Panc1 (cell line): ENCODE results near the gene PCDHGC3. TPM values are rescaled to one million over a fixed set of nuclear protein-coding genes. Genes with fewer than 3 reads are reported as not detected.
"Not testable (repeated sequence)": the region's sequence is repeated elsewhere in the genome, so short reads cannot be mapped to it uniquely, and the experiment has no call there.

Experiments used
- ATAC-seq: fragments of 200-7000 bp; cut with Tn5 transposase; 2 replicates; pipeline ENCODE4 v1.9.1; 2020; ENCODE audit warnings: mild to moderate bottlenecking, moderate library complexity
- BruUV-seq: library from RNA; stranded (reverse); fragments of 400-500 nt; replicated peaks from 2 replicates; lab custom pipeline; 2021; lab: Mats Ljungman, UMichigan
- CTCF ChIA-PET: fragments of 300-600 bp; sonication (Branson Sonifier 250); formaldehyde crosslinking; loops from one replicate; lab custom pipeline; 2022; ENCODE audit warnings: antibody characterized with exemption; lab: Charles Lee
- POLR2A ChIA-PET: fragments of 300-600 bp; sonication (Branson Sonifier 250); formaldehyde crosslinking; loops from one replicate; lab custom pipeline; 2022; ENCODE audit warnings: antibody characterized with exemption; lab: Charles Lee
- DNase-seq: peaks from one replicate; pipeline ENCODE4 v3.0.0-alpha.2; 2010; ENCODE audit warnings: low read depth, low spot score
- H3K27ac ChIP-seq: 2 replicates; pipeline ENCODE4 v1.5.1; 2011; ENCODE audit warnings: mild to moderate bottlenecking, low read length, inconsistent platforms
- H3K27me3 ChIP-seq: fragments of 200-500 bp; sonication (Bioruptor generic); 2 replicates; pipeline ENCODE4 v1.6.0; 2014; ENCODE audit warnings: low read length, inconsistent platforms; ENCODE audit not compliant: control insufficient read depth, insufficient read depth
- H3K36me3 ChIP-seq: fragments of 200-500 bp; sonication (Bioruptor generic); 2 replicates; pipeline ENCODE4 v1.5.1; 2014; ENCODE audit warnings: inconsistent platforms, mild to moderate bottlenecking, low read length, moderate library complexity; ENCODE audit not compliant: control insufficient read depth, insufficient read depth
- H3K4me1 ChIP-seq: 2 replicates; pipeline ENCODE4 v1.5.1; 2011; ENCODE audit warnings: inconsistent platforms, mild to moderate bottlenecking, low read length, moderate library complexity; ENCODE audit not compliant: control insufficient read depth, insufficient read depth
- H3K4me3 ChIP-seq, 2 experiments: 2 replicates each; pipeline ENCODE4 v1.5.1; 2011 to 2012; ENCODE audit warnings: low read depth in 2 of 2, low read length in 2 of 2, mild to moderate bottlenecking in 2 of 2, inconsistent platforms in 1 of 2, moderate library complexity in 1 of 2
- H3K9me3 ChIP-seq: fragments of 200-500 bp; sonication (Bioruptor generic); 2 replicates; pipeline ENCODE4 v1.5.1; 2014; ENCODE audit warnings: low read depth, mild to moderate bottlenecking, inconsistent platforms, low read length, moderate library complexity; ENCODE audit not compliant: control insufficient read depth, insufficient read depth
- POLR2AphosphoS5 ChIP-seq: IDR thresholded peaks from 2 replicates; pipeline ENCODE4 v1.6.1; 2012; ENCODE audit warnings: mild to moderate bottlenecking, low read depth, low read length, moderate library complexity
- SIN3A ChIP-seq: IDR thresholded peaks from 2 replicates; pipeline ENCODE4 v1.6.1; 2012; ENCODE audit warnings: low read depth, mild to moderate bottlenecking, low read length, moderate library complexity, borderline replicate concordance; ENCODE audit not compliant: insufficient read depth
- TCF7L2 ChIP-seq: IDR thresholded peaks from 2 replicates; pipeline ENCODE4 v1.6.1; 2011; ENCODE audit warnings: mild to moderate bottlenecking, low read depth, low read length, inconsistent platforms
- in situ Hi-C: cut with HindIII; loops from 2 replicates; pipeline ENCODE4 v1.10.0; 2016; ENCODE audit warnings: low sequenced_read_pairs, low pct_unique_long_range_greater_than_20kb
- intact Hi-C: fragments of 100-400 bp; cut with micrococcal nuclease; formaldehyde crosslinking; loops from one replicate; pipeline ENCODE4 v1.10.0; 2022; ENCODE audit not compliant: unreplicated experiment
- total RNA-seq: library from RNA; stranded (reverse); gene quantifications from one replicate; pipeline ENCODE4 v1.2.1, GENCODE V29; 2021; ENCODE audit not compliant: unreplicated experiment
- TF ChIP-seq, protein P1 (sequence below), 2 experiments: IDR thresholded peaks; 2 replicates each; pipeline ENCODE4 v1.6.1; 2011 to 2012; ENCODE audit warnings: low read depth in 2 of 2, control low read depth in 1 of 2, low read length in 1 of 2, mild to moderate bottlenecking in 1 of 2, moderate library complexity in 1 of 2; ENCODE audit not compliant: insufficient read depth in 1 of 2
- TF ChIP-seq, protein P2 (sequence below): fragments of 450-650 bp; IDR thresholded peaks from 2 replicates; pipeline ENCODE4 v1.5.1; 2017; ENCODE audit warnings: mild to moderate bottlenecking

The PCDHGC3 gene
- total RNA-seq, 1 experiment from 2014 or later, result 54.1 TPM

DNA sequence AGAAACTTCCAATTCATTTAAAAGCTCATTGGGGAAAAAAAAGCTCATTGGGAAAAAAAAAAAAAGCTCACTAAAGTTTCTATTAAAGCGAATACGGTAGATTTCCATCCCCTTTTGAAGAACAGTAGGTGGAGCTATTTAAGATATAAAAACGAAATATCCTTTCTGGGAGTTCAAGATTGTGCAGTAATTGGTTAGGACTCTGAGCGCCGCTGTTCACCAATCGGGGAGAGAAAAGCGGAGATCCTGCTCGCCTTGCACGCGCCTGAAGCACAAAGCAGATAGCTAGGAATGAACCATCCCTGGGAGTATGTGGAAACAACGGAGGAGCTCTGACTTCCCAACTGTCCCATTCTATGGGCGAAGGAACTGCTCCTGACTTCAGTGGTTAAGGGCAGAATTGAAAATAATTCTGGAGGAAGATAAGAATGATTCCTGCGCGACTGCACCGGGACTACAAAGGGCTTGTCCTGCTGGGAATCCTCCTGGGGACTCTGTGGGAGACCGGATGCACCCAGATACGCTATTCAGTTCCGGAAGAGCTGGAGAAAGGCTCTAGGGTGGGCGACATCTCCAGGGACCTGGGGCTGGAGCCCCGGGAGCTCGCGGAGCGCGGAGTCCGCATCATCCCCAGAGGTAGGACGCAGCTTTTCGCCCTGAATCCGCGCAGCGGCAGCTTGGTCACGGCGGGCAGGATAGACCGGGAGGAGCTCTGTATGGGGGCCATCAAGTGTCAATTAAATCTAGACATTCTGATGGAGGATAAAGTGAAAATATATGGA lies 45.2 kb upstream of the PCDHGC3 start, which contains the start of gene PCDHGA12:
TSS of gene PCDHGA12 (plus strand) at position 176 of the 782 bp plus-strand sequence. CDS start at position 429, 253 bp downstream.
- in situ Hi-C loops (no loop called here), intact Hi-C loops (no loop called here)
- ChIA-PET POLR2A (interaction anchor here (0.7 kb wide), 1 partner anchor 159 kb away, joined by 8 read pairs; no protein-coding TSS in a partner anchor), CTCF (interaction anchor here (0.6 to 1.2 kb wide), 4 partner anchors 13 to 133 kb away, joined by 3 to 4 read pairs (median 4); partner anchors contain the start of genes PCDHGA10 and PCDHGB7)
- no TSS peak for BruUV-seq
- H3K36me3 ChIP-seq, result no peaks in the 10 kb centered on the region
- H3K27ac ChIP-seq, result no peak within 1 kb of the TSS
- TF ChIP-seq, protein P1, sequence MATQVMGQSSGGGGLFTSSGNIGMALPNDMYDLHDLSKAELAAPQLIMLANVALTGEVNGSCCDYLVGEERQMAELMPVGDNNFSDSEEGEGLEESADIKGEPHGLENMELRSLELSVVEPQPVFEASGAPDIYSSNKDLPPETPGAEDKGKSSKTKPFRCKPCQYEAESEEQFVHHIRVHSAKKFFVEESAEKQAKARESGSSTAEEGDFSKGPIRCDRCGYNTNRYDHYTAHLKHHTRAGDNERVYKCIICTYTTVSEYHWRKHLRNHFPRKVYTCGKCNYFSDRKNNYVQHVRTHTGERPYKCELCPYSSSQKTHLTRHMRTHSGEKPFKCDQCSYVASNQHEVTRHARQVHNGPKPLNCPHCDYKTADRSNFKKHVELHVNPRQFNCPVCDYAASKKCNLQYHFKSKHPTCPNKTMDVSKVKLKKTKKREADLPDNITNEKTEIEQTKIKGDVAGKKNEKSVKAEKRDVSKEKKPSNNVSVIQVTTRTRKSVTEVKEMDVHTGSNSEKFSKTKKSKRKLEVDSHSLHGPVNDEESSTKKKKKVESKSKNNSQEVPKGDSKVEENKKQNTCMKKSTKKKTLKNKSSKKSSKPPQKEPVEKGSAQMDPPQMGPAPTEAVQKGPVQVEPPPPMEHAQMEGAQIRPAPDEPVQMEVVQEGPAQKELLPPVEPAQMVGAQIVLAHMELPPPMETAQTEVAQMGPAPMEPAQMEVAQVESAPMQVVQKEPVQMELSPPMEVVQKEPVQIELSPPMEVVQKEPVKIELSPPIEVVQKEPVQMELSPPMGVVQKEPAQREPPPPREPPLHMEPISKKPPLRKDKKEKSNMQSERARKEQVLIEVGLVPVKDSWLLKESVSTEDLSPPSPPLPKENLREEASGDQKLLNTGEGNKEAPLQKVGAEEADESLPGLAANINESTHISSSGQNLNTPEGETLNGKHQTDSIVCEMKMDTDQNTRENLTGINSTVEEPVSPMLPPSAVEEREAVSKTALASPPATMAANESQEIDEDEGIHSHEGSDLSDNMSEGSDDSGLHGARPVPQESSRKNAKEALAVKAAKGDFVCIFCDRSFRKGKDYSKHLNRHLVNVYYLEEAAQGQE (IDR thresholded peaks at IDR 0.05; ENCODE audit: insufficient read depth in 1 of 2, low read depth in 2 of 2, low read length in 1 of 2), result no peak
- TF ChIP-seq, protein P2, sequence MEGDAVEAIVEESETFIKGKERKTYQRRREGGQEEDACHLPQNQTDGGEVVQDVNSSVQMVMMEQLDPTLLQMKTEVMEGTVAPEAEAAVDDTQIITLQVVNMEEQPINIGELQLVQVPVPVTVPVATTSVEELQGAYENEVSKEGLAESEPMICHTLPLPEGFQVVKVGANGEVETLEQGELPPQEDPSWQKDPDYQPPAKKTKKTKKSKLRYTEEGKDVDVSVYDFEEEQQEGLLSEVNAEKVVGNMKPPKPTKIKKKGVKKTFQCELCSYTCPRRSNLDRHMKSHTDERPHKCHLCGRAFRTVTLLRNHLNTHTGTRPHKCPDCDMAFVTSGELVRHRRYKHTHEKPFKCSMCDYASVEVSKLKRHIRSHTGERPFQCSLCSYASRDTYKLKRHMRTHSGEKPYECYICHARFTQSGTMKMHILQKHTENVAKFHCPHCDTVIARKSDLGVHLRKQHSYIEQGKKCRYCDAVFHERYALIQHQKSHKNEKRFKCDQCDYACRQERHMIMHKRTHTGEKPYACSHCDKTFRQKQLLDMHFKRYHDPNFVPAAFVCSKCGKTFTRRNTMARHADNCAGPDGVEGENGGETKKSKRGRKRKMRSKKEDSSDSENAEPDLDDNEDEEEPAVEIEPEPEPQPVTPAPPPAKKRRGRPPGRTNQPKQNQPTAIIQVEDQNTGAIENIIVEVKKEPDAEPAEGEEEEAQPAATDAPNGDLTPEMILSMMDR, result no peak
- TF ChIP-seq POLR2AphosphoS5 (no peak), SIN3A (no peak), TCF7L2 (no peak)
- H3K27me3 ChIP-seq, result no peaks in the 10 kb centered on the region
- ATAC-seq, result no peak
- no peaks in the 10 kb centered on the region for H3K4me1 ChIP-seq
- H3K9me3 ChIP-seq, result peaks cover 6% of the 10 kb centered on the region; the same call in 1 of the 2 replicates
- no peak for DNase-seq
- H3K4me3 ChIP-seq, result no peak within 1 kb of the TSS

GRCh38 chr5:141431286-141431685 lies 44.5 kb upstream of the PCDHGC3 start:
- CTCF ChIA-PET, result interaction anchor here (0.6 kb wide), 1 partner anchor 37 kb away, joined by 4 read pairs; no protein-coding TSS in a partner anchor
- no peaks in the 10 kb centered on the region for H3K27me3 ChIP-seq
- BruUV-seq, result no TSS peak
- H3K4me1 ChIP-seq, result no peaks in the 10 kb centered on the region
- no peak for TF ChIP-seq POLR2AphosphoS5
- TF ChIP-seq, protein P2, result no peak
- TF ChIP-seq TCF7L2, result no peak
- TF ChIP-seq, protein P1 (IDR thresholded peaks at IDR 0.05; ENCODE audit: insufficient read depth in 1 of 2, low read depth in 2 of 2, low read length in 1 of 2), result no peak
- no peak for TF ChIP-seq SIN3A
- H3K4me3 ChIP-seq, result no peak overlapping the region
- in situ Hi-C loops (no loop called here), intact Hi-C loops (no loop called here)
- H3K27ac ChIP-seq, result no peak overlapping the region
- DNase-seq (no peak), ATAC-seq (no peak)
- H3K9me3 ChIP-seq, result peaks cover 3% of the 10 kb centered on the region; the same call in 1 of the 2 replicates
- POLR2A ChIA-PET, result no interaction called here
- H3K36me3 ChIP-seq, result no peaks in the 10 kb centered on the region

DNA sequence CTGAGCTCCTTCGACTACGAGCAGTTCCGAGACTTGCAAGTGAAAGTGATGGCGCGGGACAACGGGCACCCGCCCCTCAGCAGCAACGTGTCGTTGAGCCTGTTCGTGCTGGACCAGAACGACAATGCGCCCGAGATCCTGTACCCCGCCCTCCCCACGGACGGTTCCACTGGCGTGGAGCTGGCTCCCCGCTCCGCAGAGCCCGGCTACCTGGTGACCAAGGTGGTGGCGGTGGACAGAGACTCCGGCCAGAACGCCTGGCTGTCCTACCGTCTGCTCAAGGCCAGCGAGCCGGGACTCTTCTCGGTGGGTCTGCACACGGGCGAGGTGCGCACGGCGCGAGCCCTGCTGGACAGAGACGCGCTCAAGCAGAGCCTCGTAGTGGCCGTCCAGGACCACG lies 43.5 kb upstream of the PCDHGC3 start:
- intact Hi-C loops, H3K4me3 ChIP-seq, H3K36me3 ChIP-seq, ATAC-seq, in situ Hi-C loops, H3K4me1 ChIP-seq, H3K27me3 ChIP-seq, CTCF ChIA-PET, POLR2A ChIA-PET, DNase-seq, H3K9me3 ChIP-seq, BruUV-seq, H3K27ac ChIP-seq: not testable (repeated sequence)
